Epithelial cell of esophagus (primary cell): Measurements from ENCODE around the gene TGM5.

Experiments
- DNase-seq: peaks from one replicate; pipeline ENCODE4 v3.0.0; 2010; ENCODE audit warnings: low read depth
- H3K4me3 ChIP-seq: 2 replicates; pipeline ENCODE4 v1.5.1; 2011; ENCODE audit warnings: mild to moderate bottlenecking, low read length, control low read depth
- TF ChIP-seq, protein P1 (sequence below): IDR thresholded peaks from 2 replicates; pipeline ENCODE4 v1.5.1; 2011; ENCODE audit warnings: low read depth, mild to moderate bottlenecking, low read length, control low read depth, inconsistent platforms; ENCODE audit not compliant: insufficient read depth; ENCODE audit errors: missing control alignments

TGM5 gene

DNA sequence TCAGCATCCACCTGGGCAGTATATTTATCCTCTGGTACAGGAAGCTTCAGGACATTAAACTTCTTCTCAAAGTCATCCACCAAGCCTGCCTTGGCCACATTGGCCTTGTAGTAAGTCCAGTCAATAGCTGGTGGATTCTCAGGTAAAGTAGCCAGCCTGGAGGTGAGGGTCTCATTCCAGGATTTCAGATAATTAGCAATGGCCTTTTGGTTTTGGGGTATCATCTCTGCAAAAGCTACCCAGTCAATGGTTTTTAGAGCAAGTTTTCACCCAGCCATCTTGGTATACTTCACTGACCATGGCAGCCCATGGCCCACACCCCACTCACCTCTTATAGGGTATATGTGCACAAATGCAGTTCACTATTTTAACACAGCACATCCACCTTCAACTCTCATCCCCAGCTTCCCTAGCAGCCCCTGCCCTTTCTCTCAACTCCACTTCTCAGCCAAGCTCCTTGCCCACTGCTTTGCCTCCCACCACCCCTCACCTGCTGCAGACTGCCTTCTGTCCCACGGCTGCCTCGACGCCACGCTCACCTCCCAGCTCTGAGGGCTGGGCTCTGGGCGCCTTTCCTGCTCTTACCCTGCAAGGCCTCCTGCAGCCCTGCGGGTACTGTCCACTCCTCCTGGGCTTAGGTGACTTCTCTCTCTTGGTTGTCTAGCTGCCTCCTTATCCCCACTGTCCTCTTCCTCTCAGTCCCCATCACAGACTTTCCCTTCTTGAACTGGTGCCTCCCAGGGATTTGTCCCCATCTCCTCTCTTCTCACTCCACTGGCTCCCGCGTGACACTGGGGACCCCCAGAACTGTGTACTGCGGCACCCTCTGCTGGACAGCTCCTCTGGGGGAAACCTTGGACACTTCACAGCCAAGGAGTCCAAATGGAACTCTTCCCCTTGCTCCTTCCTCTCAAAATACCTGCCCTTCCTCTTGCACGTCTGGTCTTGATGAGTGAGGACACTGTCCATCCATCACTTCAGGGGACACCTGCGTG is 1.7 kb upstream of the TGM5 start:
- TF ChIP-seq, protein P1, sequence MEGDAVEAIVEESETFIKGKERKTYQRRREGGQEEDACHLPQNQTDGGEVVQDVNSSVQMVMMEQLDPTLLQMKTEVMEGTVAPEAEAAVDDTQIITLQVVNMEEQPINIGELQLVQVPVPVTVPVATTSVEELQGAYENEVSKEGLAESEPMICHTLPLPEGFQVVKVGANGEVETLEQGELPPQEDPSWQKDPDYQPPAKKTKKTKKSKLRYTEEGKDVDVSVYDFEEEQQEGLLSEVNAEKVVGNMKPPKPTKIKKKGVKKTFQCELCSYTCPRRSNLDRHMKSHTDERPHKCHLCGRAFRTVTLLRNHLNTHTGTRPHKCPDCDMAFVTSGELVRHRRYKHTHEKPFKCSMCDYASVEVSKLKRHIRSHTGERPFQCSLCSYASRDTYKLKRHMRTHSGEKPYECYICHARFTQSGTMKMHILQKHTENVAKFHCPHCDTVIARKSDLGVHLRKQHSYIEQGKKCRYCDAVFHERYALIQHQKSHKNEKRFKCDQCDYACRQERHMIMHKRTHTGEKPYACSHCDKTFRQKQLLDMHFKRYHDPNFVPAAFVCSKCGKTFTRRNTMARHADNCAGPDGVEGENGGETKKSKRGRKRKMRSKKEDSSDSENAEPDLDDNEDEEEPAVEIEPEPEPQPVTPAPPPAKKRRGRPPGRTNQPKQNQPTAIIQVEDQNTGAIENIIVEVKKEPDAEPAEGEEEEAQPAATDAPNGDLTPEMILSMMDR, result peak; percentile 26
- peak; percentile 19 for DNase-seq
- H3K4me3 ChIP-seq, result no peak overlapping the region

DNA sequence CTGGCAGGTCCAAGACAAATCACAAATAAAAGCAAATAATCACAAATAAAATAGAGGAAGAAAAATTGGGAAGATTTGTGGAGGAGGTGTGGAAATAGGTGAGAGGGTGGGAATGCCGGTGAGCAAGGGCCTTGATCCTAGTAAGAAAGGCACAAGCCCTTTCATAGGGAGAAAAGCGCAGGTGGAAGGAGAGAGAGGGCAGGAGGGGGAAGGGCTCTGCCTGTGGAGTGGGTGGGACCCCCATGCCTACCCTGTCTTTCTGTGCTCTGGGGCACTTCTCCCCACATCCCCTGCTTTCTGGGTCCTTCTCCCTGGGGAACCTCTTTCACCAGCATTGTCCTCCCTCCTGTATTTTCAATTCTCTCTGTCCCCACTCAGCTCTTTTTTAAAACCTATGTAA is 711 bp upstream of the TGM5 start:
- TF ChIP-seq, protein P1, result no peak
- no peak overlapping the region for H3K4me3 ChIP-seq
- no peak for DNase-seq

DNA sequence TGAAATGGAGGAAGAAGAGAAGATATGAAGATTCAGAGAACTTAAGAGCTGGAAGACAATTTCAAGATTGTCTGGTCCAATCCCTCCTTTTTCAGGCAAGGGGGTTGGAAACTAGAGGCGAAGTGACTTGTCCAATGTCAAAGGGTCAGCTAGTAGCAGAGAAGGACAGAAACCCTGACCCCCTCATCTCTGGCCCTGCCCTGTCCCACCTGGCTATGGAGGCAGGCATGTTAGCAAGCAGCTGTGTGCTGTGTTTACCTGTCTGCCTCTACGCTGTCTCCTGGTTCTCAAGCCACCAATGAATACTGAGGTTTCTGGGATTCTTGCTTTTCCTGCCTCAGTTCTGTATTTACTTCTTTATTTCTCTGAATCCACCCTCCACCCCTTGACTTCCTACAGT is 342 bp downstream of the TGM5 start:
- TF ChIP-seq, protein P1, result no peak
- no peak for DNase-seq
- no peak overlapping the region for H3K4me3 ChIP-seq

DNA sequence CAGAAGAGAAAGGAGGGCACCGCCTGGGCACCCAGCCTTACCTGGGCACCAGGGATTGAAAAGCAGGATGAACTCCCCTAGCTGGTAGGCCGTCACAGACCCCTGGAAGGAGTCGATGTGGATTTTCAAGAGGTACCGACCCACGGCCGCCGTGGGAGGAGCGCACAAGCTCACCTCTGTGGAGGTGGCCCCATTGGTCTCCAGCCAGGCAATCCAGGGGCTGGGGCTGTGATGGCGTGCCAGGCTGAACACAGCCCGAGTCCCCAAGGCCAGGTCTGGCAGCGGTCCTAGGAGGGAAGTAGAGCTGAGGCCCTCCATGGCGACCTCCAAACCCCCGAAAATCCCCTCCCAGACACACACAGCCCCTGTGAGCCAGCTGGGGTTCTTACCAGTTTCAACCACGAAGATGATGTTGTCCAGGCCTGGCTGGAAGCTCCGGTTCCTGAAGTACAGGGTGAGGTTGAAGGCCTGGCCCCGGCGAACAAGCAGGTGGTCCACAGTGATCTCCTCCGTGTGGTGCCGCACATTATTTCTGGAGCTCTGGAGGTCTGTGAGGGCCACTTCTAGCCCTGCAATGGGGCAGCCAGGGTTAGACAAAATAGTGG is 6.6 kb downstream of the TGM5 start:
- no peak overlapping the region for H3K4me3 ChIP-seq
- TF ChIP-seq, protein P1, result no peak
- DNase-seq, result no peak

DNA sequence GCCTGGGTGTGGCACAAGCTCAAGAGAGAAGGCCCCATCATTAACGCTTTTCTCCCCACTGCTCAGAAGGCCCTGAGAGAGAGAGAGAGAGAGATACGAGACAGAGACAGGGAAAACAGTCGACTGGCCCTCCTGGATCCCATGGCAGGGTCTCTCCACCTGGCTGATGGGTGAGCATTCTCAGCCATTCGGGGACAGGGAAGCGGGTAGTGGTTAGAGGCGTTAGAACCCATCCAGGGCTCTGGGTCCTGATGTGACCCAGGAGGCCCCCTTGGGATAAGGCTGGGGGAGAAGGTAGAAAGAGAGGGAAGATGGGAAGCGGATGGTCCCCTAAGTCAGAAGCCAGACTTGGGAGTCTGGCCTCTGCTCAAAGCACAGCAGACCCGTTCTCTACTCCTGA is 7.9 kb downstream of the TGM5 start:
- TF ChIP-seq, protein P1, result no peak
- no peak for DNase-seq
- no peak overlapping the region for H3K4me3 ChIP-seq

DNA sequence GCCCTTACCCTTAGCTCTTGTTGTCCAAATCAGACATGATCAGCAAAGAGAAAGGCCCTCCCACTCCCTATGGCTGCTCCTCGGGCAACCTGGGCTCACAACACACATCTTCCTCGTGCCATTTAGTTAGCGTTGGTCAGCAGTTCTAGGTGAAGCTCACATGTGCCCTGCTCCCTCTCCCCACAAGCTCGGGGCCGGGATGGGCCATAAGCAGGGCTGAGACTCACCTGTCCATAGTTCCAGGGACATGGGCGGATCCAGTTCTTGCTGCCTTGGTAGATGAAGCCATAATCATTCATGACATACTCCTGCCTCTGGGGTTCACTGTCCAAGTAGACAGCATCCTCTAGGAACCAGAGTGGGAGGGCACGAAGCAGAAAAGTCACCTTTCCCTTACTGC is 10.4 kb downstream of the TGM5 start:
- no peak overlapping the region for H3K4me3 ChIP-seq
- DNase-seq, result no peak
- TF ChIP-seq, protein P1, result no peak

DNA sequence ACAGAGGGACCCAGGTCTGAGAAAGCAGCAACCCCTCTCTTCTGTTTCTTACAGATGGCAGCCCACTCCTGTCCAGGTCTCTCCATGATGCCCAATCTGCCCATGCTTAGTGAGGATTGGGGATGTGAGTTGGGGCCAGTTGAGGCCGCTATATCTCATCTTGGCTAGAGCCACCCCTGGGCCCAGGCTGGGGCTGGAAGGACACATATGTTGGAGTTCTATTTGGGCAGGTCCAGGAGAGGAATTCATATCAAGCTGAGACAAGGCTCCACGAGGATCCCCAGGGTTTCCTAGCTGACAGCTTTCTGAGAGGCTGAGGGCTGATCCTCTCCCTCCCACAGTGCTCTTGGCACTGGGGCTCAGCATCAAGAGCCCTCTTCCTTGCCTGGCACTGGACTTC is 11.4 kb downstream of the TGM5 start:
- no peak for DNase-seq
- no peak overlapping the region for H3K4me3 ChIP-seq
- TF ChIP-seq, protein P1, result no peak
